Activated CD8-positive, alpha-beta T cell treated with anti-CD3 and anti-CD28 coated beads, Interleukin-2, amount 10 ng/mL, durations not matched to agents 7 days and 5 days (primary cell): Measurements from ENCODE around the gene ARHGEF16. TPM values are rescaled to one million over a fixed set of nuclear protein-coding genes. Genes with fewer than 3 reads are reported as not detected.
A peak's percentile ranks its signal among the peaks of the same experiment; 100 is the strongest.

Source experiments
- ATAC-seq: fragments of 150-1000 bp; cut with Tn5 transposase; one replicate; pipeline ENCODE4 v1.10.0; 2021; ENCODE audit warnings: moderate library complexity
- CTCF ChIA-PET: fragments of 350-600 bp; sonication (Branson Sonifier 250); formaldehyde crosslinking; loops from one replicate; lab custom pipeline; 2021; ENCODE audit warnings: antibody characterized with exemption; lab: Charles Lee
- POLR2A ChIA-PET: fragments of 350-600 bp; sonication (Branson Sonifier 250); formaldehyde crosslinking; loops from one replicate; lab custom pipeline; 2021; ENCODE audit warnings: antibody characterized with exemption; lab: Charles Lee
- DNase-seq: peaks from one replicate; pipeline ENCODE4 v3.0.0-alpha.2; 2020
- H3K27ac Mint-ChIP-seq: one replicate; pipeline ENCODE4 v1.8.0; 2021; ENCODE audit warnings: mild to moderate bottlenecking, mixed read lengths
- H3K27me3 Mint-ChIP-seq: one replicate; pipeline ENCODE4 v1.8.0; 2021; ENCODE audit warnings: low read depth, mixed read lengths
- H3K36me3 Mint-ChIP-seq: one replicate; pipeline ENCODE4 v1.8.0; 2021; ENCODE audit warnings: low read depth, mixed read lengths
- H3K4me1 Mint-ChIP-seq: one replicate; pipeline ENCODE4 v1.8.0; 2021; ENCODE audit warnings: low read depth, mixed read lengths
- H3K4me3 Mint-ChIP-seq: one replicate; pipeline ENCODE4 v1.8.0; 2021; ENCODE audit warnings: mild to moderate bottlenecking, mixed read lengths
- H3K9me3 Mint-ChIP-seq: one replicate; pipeline ENCODE4 v1.8.0; 2022; ENCODE audit warnings: mixed read lengths; ENCODE audit not compliant: insufficient read depth
- total RNA-seq, 2 experiments: library from RNA; stranded (reverse); gene quantifications; one replicate each; pipeline ENCODE4 v1.2.3, GENCODE V29; 2021

Gene ARHGEF16
- total RNA-seq, 2 experiments from 2014 or later = not detected

- CTCF ChIA-PET = interaction anchor here (1.3 kb wide), 1 partner anchor 13 kb away, joined by 3 read pairs; no protein-coding TSS in a partner anchor
- Mint-ChIP-seq H3K27me3 (no peaks in the 10 kb centered on the region), H3K4me3 (no peak overlapping the region), H3K4me1 (no peaks in the 10 kb centered on the region), H3K27ac (no peak overlapping the region), H3K9me3 (no peaks in the 10 kb centered on the region), H3K36me3 (no peaks in the 10 kb centered on the region)
- DNase-seq (no peak), ATAC-seq (no peak)
- POLR2A ChIA-PET = no interaction called here
Measured at GRCh38 chr1:3516911-3517675, 62.6 kb downstream of the ARHGEF16 start.

DNA sequence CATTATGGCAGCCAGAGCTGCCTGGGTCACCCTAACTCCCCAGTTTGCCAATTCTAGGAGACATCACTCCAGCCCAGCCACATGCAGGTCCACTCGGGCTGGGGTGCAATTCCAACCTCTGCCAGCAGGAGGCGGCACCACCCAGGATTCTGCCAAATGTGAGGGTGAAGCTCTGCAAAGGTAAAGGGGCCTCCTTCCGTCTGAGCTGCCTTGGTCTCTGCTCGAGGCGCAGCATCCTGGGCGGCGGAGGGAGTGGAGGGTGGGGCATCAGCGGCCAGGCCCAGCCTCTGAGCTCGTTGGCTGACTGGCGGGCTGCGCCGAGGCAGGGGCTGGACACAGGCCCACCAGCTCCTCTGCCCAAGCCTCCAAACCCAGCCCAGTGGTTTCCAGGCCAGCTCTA is 63.8 kb downstream of the ARHGEF16 start:
- POLR2A ChIA-PET = no interaction called here
- CTCF ChIA-PET = interaction anchor here (1.0 to 1.2 kb wide), 6 partner anchors 11 to 110 kb away, joined by 3 to 4 read pairs (median 3); no protein-coding TSS in a partner anchor
- DNase-seq = peak; percentile 43
- no peaks in the 10 kb centered on the region for H3K27me3 Mint-ChIP-seq
- no peaks in the 10 kb centered on the region for H3K36me3 Mint-ChIP-seq
- H3K4me3 Mint-ChIP-seq = no peak overlapping the region
- H3K4me1 Mint-ChIP-seq = no peaks in the 10 kb centered on the region
- no peak overlapping the region for H3K27ac Mint-ChIP-seq
- no peak for ATAC-seq
- no peaks in the 10 kb centered on the region for H3K9me3 Mint-ChIP-seq

- ChIA-PET CTCF (interaction anchor here (1.0 to 1.2 kb wide), 6 partner anchors 11 to 110 kb away, joined by 3 to 4 read pairs (median 3); no protein-coding TSS in a partner anchor), POLR2A (no interaction called here)
- Mint-ChIP-seq H3K9me3 (no peaks in the 10 kb centered on the region), H3K4me1 (no peaks in the 10 kb centered on the region), H3K4me3 (no peak overlapping the region), H3K36me3 (no peaks in the 10 kb centered on the region), H3K27me3 (no peaks in the 10 kb centered on the region), H3K27ac (no peak overlapping the region)
- no peak for ATAC-seq
- DNase-seq = no peak
Measured at GRCh38 chr1:3518756-3519155, 64.3 kb downstream of the ARHGEF16 start.

- no peaks in the 10 kb centered on the region for H3K27me3 Mint-ChIP-seq
- ATAC-seq (no peak), DNase-seq (no peak)
- no peaks in the 10 kb centered on the region for H3K36me3 Mint-ChIP-seq
- CTCF ChIA-PET = interaction anchor here (1.0 to 1.2 kb wide), 3 partner anchors 10 to 100 kb away, joined by 3 to 4 read pairs (median 3); no protein-coding TSS in a partner anchor
- no peak overlapping the region for H3K4me3 Mint-ChIP-seq
- H3K4me1 Mint-ChIP-seq = no peaks in the 10 kb centered on the region
- H3K9me3 Mint-ChIP-seq = no peaks in the 10 kb centered on the region
- no peak overlapping the region for H3K27ac Mint-ChIP-seq
- POLR2A ChIA-PET = no interaction called here
Measured at GRCh38 chr1:3519301-3519885, 64.9 kb downstream of the ARHGEF16 start.

GRCh38 chr1:3520419-3521378 is 66.2 kb downstream of the ARHGEF16 start:
- Mint-ChIP-seq H3K27me3 (no peaks in the 10 kb centered on the region), H3K4me1 (no peaks in the 10 kb centered on the region), H3K36me3 (no peaks in the 10 kb centered on the region), H3K4me3 (no peak overlapping the region), H3K9me3 (no peaks in the 10 kb centered on the region), H3K27ac (no peak overlapping the region)
- ATAC-seq (no peak), DNase-seq (no peak)
- ChIA-PET POLR2A (no interaction called here), CTCF (no interaction called here)

GRCh38 chr1:3521426-3521825 is 67.0 kb downstream of the ARHGEF16 start:
- no peak overlapping the region for H3K27ac Mint-ChIP-seq
- POLR2A ChIA-PET = no interaction called here
- CTCF ChIA-PET = no interaction called here

GRCh38 chr1:3522112-3522511 is 67.6 kb downstream of the ARHGEF16 start:
- ATAC-seq (no peak), DNase-seq (no peak)
- ChIA-PET CTCF (no interaction called here), POLR2A (no interaction called here)
- Mint-ChIP-seq H3K4me3 (no peak overlapping the region), H3K36me3 (no peaks in the 10 kb centered on the region), H3K27me3 (no peaks in the 10 kb centered on the region), H3K9me3 (no peaks in the 10 kb centered on the region), H3K27ac (no peak overlapping the region), H3K4me1 (no peaks in the 10 kb centered on the region)

More at GRCh38 chr1:3521426-3521825, 67.0 kb downstream of the ARHGEF16 start:
- no peaks in the 10 kb centered on the region for H3K36me3 Mint-ChIP-seq
- no peaks in the 10 kb centered on the region for H3K27me3 Mint-ChIP-seq
- no peaks in the 10 kb centered on the region for H3K4me1 Mint-ChIP-seq
- DNase-seq (no peak), ATAC-seq (no peak)
- no peak overlapping the region for H3K4me3 Mint-ChIP-seq
- no peaks in the 10 kb centered on the region for H3K9me3 Mint-ChIP-seq

DNA sequence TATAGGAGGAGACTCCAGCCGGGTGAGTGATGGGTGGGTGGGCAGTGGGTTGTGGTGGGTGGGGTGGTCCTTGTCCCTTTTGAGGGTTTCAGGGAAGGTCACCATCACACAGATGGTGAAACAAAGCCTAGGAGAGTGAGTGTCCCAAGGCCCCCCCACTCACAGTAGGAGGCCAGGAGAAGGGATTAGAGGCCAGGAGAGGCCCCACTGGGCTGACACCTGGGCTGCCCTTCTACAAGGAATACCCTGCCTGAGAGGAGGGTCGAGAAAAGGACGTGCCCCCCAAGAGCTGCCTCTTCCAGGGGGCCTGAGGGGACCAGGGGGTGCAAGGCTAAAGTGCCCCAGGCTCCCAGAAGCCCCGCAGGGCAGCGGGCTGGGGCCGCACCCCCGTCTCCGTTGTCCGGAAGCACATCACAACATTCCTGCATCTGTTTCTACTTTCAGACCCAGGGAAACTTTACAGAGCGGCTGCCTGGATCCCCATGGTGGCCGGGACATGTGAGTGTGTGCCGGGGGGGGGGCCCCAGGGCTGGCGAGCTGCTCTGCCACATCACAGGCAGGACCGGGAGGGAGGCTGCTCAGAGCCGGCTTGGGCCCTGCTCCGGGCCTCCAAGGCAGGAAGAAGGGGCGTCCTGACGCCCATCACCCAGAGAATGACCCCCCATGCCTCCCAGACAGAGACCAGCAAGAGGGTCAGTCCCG is 68.2 kb downstream of the ARHGEF16 start:
- POLR2A ChIA-PET = no interaction called here
- Mint-ChIP-seq H3K4me1 (no peaks in the 10 kb centered on the region), H3K4me3 (no peak overlapping the region), H3K9me3 (no peaks in the 10 kb centered on the region), H3K27me3 (no peaks in the 10 kb centered on the region), H3K27ac (no peak overlapping the region), H3K36me3 (no peaks in the 10 kb centered on the region)
- DNase-seq (no peak), ATAC-seq (no peak)
- CTCF ChIA-PET = no interaction called here

GRCh38 chr1:3523980-3524379 is 69.5 kb downstream of the ARHGEF16 start:
- no peak for ATAC-seq
- Mint-ChIP-seq H3K36me3 (no peaks in the 10 kb centered on the region), H3K9me3 (no peaks in the 10 kb centered on the region), H3K27ac (no peak overlapping the region), H3K4me1 (no peaks in the 10 kb centered on the region), H3K27me3 (no peaks in the 10 kb centered on the region), H3K4me3 (no peak overlapping the region)
- POLR2A ChIA-PET = no interaction called here
- DNase-seq = no peak
- CTCF ChIA-PET = no interaction called here

DNA sequence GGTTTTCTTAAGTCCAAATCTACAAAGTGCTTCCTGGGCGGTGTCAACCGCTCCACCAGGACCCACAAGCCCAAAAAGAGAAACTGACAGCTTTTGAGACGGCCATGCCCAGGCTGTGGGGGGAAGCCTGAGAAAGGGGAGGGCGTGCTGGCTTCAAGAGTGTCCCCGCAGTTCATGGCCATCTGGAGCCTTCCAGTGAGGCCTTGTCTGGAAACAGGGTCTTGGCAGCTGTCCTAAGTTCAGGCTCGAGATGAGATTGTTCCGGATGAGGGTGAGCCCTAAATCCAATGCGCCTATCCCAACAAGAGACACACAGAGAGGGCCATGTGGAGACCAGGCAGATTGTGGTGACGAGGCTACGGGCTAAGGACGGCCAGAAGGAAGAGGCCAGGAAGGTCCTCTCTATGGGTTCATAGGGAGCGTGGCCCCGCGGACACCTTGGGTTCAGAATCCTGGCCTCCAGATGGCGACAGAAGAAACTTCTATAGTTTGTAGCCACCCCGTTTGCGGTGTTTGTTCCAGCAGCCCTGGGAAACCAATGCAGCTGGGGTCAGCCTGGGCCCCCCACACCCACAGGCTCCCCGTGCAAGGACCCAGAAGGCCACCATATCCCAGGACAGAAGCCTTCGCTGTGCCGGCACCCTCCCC is 70.2 kb downstream of the ARHGEF16 start:
- Mint-ChIP-seq H3K36me3 (no peaks in the 10 kb centered on the region), H3K4me3 (no peak overlapping the region)
- ATAC-seq = no peak

More for the DNA sequence above, 70.2 kb downstream of the ARHGEF16 start:
- H3K27me3 Mint-ChIP-seq = no peaks in the 10 kb centered on the region
- DNase-seq = no peak
- ChIA-PET CTCF (no interaction called here), POLR2A (no interaction called here)
- H3K27ac Mint-ChIP-seq = no peak overlapping the region
- H3K4me1 Mint-ChIP-seq = no peaks in the 10 kb centered on the region
- H3K9me3 Mint-ChIP-seq = no peaks in the 10 kb centered on the region
